Chondrocyte (in vitro differentiated cells): ENCODE data around the gene SPOCK1. TPM values are rescaled to one million over a fixed set of nuclear protein-coding genes. Genes with fewer than 3 reads are reported as not detected.

Source experiments
- DNase-seq: peaks from one replicate; pipeline ENCODE4 v3.0.0; 2021; ENCODE audit warnings: mixed read lengths, low spot score
- H3K27ac Mint-ChIP-seq: one replicate; pipeline ENCODE4 v1.8.0; 2021; ENCODE audit warnings: mild to moderate bottlenecking, moderate library complexity, mixed read lengths; ENCODE audit not compliant: unreplicated experiment
- H3K27me3 Mint-ChIP-seq: 2 replicates; pipeline ENCODE4 v1.8.0; 2021; ENCODE audit warnings: low read depth, mixed read lengths
- H3K36me3 Mint-ChIP-seq: 2 replicates; pipeline ENCODE4 v1.8.0; 2021; ENCODE audit warnings: low read depth, mixed read lengths
- H3K4me1 Mint-ChIP-seq: 2 replicates; pipeline ENCODE4 v1.8.0; 2021; ENCODE audit warnings: low read depth, mild to moderate bottlenecking, mixed read lengths
- H3K4me3 Mint-ChIP-seq: one replicate; pipeline ENCODE4 v1.8.0; 2021; ENCODE audit warnings: mild to moderate bottlenecking, moderate library complexity, mixed read lengths; ENCODE audit not compliant: unreplicated experiment
- H3K9me3 Mint-ChIP-seq: 2 replicates; pipeline ENCODE4 v1.8.0; 2021; ENCODE audit warnings: low read depth, mixed read lengths
- total RNA-seq: library from RNA; stranded (reverse); gene quantifications from 3 replicates; pipeline ENCODE4 v1.2.1, GENCODE V29; 2021
- TF ChIP-seq, protein P1 (sequence below): fragments of 200-600 bp; sonication (generic); IDR thresholded peaks from 2 replicates; pipeline ENCODE4 v1.5.0; 2021; ENCODE audit warnings: antibody characterized with exemption, mild to moderate bottlenecking, moderate library complexity

The SPOCK1 gene
- total RNA-seq, 1 donor from 2014 or later = 127 TPM

GRCh38 chr5:137355708-137356107 lies 143.4 kb downstream of the SPOCK1 start:
- DNase-seq = no peak
- H3K9me3 Mint-ChIP-seq = no peaks in the 10 kb centered on the region
- TF ChIP-seq, protein P1, sequence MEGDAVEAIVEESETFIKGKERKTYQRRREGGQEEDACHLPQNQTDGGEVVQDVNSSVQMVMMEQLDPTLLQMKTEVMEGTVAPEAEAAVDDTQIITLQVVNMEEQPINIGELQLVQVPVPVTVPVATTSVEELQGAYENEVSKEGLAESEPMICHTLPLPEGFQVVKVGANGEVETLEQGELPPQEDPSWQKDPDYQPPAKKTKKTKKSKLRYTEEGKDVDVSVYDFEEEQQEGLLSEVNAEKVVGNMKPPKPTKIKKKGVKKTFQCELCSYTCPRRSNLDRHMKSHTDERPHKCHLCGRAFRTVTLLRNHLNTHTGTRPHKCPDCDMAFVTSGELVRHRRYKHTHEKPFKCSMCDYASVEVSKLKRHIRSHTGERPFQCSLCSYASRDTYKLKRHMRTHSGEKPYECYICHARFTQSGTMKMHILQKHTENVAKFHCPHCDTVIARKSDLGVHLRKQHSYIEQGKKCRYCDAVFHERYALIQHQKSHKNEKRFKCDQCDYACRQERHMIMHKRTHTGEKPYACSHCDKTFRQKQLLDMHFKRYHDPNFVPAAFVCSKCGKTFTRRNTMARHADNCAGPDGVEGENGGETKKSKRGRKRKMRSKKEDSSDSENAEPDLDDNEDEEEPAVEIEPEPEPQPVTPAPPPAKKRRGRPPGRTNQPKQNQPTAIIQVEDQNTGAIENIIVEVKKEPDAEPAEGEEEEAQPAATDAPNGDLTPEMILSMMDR = no peak
- peaks cover 19% of the 10 kb centered on the region for H3K27me3 Mint-ChIP-seq
- H3K4me3 Mint-ChIP-seq = no peak overlapping the region
- no peak overlapping the region for H3K27ac Mint-ChIP-seq
- H3K4me1 Mint-ChIP-seq = peaks cover 3% of the 10 kb centered on the region
- H3K36me3 Mint-ChIP-seq = no peaks in the 10 kb centered on the region

- DNase-seq = no peak
- Mint-ChIP-seq H3K4me3 (no peak overlapping the region), H3K27ac (no peak overlapping the region), H3K9me3 (no peaks in the 10 kb centered on the region), H3K27me3 (peaks cover 11% of the 10 kb centered on the region), H3K36me3 (no peaks in the 10 kb centered on the region), H3K4me1 (no peaks in the 10 kb centered on the region)
- TF ChIP-seq, protein P1 = no peak
Measured at GRCh38 chr5:137352095-137352494, 147.0 kb downstream of the SPOCK1 start.

DNA sequence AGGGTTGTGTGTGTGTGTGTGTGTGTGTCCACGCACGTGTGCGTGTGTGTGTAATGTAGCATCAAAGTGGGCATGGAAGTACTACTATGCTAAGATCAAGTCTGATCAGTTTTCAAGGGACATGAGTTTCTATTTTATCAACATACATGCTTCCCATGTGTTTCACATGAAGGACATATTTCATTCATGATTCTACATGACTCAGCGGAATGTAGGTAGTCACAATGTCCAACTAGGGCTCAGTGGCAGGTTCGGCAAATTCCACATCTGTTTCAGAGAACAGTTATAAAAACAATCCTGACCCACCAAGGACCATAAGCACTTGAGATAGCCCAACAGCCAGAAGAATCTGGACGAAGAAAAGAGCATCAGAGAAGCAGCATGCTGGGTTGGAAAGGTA lies 148.3 kb downstream of the SPOCK1 start:
- no peak for DNase-seq
- Mint-ChIP-seq H3K9me3 (no peaks in the 10 kb centered on the region), H3K4me3 (no peak overlapping the region), H3K27me3 (peaks cover 11% of the 10 kb centered on the region), H3K36me3 (no peaks in the 10 kb centered on the region), H3K27ac (no peak overlapping the region), H3K4me1 (no peaks in the 10 kb centered on the region)
- TF ChIP-seq, protein P1 = no peak

DNA sequence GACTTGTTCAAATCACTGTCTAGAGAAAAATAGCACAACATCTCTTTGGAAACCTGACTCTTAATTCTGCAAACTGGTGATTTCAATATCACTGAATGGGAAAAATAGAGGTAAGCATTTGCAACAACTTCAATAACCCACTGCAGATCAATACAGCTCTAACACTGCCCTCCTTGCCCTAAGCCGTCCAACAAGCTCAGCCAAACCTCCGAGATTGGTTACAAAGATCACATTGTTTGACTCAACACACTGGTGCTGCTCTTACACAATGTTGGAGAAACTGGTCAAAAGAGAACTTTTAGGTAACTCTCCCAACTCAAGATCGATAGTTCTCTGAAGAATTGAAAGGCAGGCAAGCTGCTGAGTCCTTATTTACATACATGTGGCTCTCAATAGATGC lies 150.4 kb downstream of the SPOCK1 start:
- no peaks in the 10 kb centered on the region for H3K36me3 Mint-ChIP-seq
- H3K27me3 Mint-ChIP-seq = peaks cover 3% of the 10 kb centered on the region
- TF ChIP-seq, protein P1 = no peak
- no peak overlapping the region for H3K27ac Mint-ChIP-seq
- no peak for DNase-seq
- peaks cover 4% of the 10 kb centered on the region for H3K4me1 Mint-ChIP-seq
- H3K4me3 Mint-ChIP-seq = no peak overlapping the region
- no peaks in the 10 kb centered on the region for H3K9me3 Mint-ChIP-seq

DNA sequence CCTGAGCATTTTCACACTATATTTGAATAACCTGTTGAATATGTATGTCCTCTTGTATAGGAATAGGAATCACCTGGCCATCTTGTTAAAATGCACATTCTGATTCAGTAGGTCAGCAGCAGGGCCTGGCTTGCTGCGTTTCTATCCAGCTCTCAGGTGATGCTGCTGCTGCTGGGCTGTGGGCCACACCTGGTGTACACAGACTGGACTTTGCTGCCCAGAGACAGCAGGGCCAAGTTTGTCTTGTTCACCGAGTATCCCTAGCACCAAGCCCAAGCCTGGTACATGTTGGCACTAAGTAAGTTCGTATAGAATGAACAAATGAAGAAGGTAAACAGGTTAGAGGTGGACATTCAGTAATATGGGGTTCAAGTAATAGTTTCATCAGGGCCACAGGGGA lies 151.3 kb downstream of the SPOCK1 start:
- H3K9me3 Mint-ChIP-seq = no peaks in the 10 kb centered on the region
- H3K27me3 Mint-ChIP-seq = peaks cover 1% of the 10 kb centered on the region
- no peak overlapping the region for H3K27ac Mint-ChIP-seq
- peaks cover 6% of the 10 kb centered on the region for H3K4me1 Mint-ChIP-seq
- TF ChIP-seq, protein P1 = no peak
- H3K36me3 Mint-ChIP-seq = no peaks in the 10 kb centered on the region
- no peak overlapping the region for H3K4me3 Mint-ChIP-seq
- DNase-seq = no peak
